Urothelium cell line (cell line): ENCODE measurements around the gene FAM9B.
"Not testable (repeated sequence)": the region's sequence is repeated elsewhere in the genome, so short reads cannot be mapped to it uniquely, and the experiment has no call there.

ENCODE experiments used
- DNase-seq: peaks from one replicate; pipeline ENCODE4 v3.0.0; 2011; ENCODE audit warnings: low spot score, mixed read lengths
- FAIRE-seq: peaks from 2 replicates; lab custom pipeline; 2011; peaks lifted over from hg19 to GRCh38; lab: Jason Lieb, UNC

Gene FAM9B

DNA sequence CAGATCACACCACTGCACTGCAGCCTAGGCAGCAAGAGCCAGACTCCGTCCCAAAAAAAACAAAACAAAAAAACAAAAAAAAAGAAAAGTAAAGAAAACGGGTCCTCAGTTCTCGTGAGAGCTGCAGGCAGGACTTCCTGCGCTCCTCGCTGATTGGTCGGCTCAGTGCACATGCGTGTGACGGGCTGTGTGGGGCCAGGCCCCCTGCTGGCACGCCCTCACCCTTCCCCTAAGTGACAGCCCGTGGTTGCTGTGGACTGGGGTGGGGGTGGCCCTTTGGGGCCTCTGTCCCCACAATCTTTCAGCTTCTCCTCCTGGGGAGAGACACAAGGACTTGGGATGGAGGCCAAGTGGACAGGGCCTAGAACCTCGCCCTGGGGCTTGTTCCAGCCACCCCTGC lies at the start of gene FAM9B:
TSS of gene FAM9B (minus strand) at position 139 of the 400 bp plus-strand sequence. CDS start 1,141 bp downstream, outside the sequence.
- DNase-seq (no peak), FAIRE-seq (no peak)

DNA sequence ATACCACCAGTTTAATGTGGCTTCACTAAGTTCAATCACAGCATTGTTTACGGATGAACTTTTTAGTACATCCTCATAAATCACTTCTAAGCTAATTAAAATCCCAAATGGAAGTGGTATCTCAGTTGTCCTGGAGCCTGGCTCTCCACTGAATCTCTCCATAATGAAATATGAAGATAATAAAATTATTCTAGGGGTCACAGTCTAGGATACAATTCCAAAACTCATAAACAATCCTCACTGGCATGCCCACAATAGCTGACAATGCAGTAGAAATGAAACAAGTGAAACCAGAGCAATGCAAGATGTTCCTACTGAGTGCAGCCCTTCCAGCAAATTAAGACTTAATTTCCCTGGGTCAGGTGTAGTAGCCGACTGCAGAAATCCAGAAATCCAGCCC lies 47.3 kb upstream of the FAM9B start:
- no peak for DNase-seq
- FAIRE-seq, result no peak

DNA sequence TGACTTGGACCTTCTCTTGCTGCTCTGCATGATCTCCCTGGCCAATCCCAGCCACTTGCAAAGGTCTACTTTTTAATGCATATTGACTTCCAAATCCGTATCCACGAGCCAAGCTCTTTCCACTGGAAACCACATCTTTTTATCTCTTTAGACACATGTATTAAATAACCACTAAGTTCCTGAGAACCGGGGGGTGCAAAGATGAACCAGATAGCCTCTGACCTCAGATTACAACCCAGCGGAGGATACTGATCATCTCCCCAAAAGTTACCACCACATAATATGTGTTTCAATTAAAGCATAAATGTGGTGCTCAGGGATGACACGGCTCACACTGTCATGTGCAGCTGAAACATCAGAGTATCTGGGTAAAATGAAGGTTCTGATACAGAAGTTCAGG lies 40.4 kb upstream of the FAM9B start:
- no peak for FAIRE-seq
- no peak for DNase-seq

DNA sequence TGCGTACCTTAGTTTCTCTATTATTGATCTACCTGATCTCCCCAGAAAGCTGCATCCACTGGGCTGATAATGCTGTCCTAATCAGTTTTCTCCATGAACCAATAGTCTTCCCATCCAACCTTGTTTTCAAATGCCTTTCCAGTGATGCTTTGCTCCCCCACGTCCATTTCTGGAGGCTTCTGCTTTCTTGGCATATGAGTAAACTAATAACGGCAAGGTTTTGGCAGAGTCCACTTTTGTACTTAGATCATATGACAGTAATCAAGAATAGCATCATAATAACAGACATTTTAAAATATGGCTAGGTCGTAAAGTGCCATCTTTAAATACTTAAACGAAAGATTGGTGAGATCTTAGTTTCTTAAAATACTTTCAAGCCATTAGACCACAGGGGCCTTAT lies 38.4 kb upstream of the FAM9B start:
- DNase-seq (no peak), FAIRE-seq (no peak)

DNA sequence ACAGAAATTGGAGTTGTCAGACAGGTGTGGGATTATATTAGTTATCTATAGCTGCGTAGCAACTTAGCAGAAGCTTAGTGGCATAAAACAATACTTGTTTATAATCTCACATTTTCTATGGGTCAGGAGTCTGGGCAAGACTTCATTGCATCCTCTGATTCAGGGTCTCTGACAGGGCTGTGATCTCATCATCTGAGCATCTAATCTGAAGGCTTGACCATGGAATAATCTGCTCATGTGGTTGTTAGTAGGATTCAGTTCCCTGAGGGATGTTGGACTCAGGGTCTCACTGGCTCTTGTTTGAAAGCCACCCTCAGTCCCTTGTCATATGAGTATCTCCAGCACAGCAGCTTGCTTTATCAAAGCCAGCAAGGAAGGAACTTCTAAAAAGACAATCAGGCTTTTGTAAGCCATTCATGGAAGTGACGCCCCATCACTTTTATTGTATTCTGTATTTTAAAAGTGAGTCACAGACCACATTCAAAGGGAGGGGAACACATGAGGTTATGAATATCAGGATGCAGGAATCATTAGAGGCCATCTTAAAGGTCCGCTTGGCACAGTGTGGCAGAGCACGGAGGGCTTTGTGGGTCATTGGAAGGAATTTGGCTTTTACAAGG lies 37.2 kb upstream of the FAM9B start:
- FAIRE-seq (no peak), DNase-seq (peak; percentile 15)

DNA sequence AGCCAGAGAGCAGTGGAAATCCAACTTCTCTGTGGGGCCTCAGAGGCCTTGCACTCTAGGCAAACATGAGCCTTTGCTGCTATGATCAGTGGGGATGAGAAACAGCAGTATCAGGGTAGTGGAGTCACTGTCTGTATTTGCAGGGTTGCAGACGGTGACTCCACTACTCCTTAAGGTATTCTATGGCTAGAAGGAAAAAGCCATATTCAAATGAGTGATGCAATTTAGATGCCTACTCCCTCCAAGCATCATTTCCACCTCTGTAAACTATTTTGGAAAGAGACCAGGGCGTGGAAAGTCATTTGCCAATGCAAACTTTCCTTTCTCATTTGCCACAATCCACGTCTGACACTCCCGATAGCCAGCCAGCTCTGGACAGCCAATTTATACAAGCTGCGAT lies 35.6 kb upstream of the FAM9B start:
- no peak for FAIRE-seq

DNA sequence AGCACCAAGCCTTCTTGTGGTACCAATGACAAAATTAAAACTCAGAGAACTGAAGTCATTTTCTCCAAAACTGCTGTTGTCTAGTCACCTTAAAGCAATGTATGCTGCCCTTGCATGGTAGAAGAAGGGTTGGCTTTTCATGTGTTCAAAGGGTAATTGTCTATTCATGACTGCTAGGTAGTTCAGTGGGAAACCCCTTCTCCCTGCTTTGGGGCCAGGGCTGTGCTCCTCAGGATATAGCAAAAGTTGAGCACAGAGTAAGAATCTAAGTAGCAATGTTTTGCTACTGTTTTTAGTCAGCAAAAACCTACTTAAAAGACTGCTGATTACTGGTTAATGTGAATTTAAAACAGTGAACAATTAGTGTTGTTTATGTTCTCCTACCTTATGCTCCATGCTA lies 30.8 kb upstream of the FAM9B start:
- FAIRE-seq (no peak), DNase-seq (no peak)

More for the DNA sequence above, 35.6 kb upstream of the FAM9B start:
- DNase-seq, result no peak

DNA sequence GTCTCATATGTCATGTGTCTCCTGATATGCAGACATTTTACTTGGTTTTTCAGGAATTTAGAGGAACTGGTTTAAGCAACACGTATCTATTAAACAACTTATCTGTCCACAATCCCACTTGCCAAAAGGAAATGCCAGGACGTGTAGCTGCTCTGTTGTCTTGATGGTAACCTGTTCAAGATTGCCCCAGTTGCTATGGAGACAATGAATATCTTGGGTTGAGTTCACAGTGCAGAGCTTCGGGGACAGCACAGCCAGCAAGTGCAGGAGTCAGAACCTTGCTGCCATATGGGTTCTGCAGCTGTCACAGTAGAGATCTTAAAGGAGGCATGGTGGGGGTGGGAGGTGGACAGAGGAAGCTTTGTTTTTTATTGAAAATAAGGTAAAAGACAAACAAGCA lies 28.7 kb upstream of the FAM9B start:
- DNase-seq (no peak), FAIRE-seq (no peak)

DNA sequence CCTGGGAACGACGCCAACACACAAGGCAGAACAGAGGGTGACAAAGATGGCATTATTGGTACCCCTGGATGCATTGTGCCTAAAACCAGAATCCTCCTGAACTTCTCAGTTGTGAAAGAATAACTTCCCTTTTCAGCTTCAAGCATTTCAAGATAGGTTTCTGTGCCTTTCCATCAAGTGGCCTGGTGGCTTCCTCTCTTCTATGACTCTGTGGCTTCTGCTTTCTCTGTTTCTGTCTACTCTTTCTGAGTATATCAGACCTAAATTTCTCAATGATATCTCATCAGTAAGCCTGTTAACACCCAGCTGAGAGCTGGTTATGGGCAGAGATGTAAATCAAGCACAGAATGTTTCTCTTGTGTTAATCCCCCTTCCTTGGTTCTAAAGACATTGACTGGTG lies 21.4 kb upstream of the FAM9B start:
- FAIRE-seq (no peak), DNase-seq (no peak)

DNA sequence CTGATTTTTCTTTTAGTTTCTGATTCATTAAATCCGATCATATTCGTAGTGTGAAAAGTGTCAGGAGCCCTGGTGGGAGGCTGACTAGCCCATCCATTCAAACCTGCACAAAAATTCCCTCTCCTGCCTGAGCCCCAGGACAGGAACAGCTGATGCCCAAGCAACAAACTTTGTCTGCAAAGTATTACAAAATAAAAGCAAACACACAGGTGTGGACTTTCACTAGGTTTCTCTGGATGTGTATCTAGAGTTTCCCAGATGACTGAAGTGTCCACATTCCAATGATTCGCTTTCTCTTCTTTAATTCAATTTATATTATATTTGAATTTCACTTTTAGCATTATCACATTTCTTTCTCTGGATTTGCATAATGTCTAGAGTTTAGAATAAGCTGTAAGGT lies 18.2 kb upstream of the FAM9B start:
- FAIRE-seq (no peak), DNase-seq (no peak)

DNA sequence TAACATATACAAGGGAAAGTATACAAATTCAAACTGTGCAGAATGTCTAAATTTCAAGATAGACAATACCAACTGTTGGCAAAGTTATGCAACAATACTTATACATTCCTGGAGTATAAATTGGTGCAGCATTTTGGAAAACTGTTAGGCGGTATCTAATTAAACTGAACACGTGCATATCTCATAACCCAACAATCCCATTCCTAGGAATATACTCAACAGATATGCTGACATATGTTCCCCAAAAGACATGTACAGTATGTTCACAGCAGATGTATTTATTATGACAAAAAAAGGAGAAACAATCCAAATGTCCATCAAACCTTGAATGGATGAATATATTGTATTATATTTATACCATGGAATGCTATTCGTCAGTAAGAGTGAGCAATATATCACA lies 16.4 kb upstream of the FAM9B start:
- DNase-seq (no peak), FAIRE-seq (no peak)

DNA sequence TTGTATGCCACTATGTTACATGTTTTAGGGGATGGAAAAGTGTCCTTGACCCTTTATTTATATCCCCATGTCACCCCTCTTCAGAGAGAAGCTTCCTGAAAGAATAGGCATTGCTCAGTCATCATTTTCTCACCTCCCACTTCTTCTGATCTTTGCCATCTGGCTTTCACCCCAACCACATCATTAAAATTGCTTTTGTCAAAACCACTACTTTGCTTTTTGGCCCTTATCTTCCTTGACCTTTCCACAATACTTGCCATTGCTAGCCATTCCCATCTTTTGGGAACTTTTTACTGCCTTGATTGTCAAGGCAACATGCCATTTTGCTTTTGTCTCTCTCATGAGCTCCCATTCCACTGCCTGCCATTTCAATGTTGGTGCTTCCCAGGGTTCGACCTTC lies 14.9 kb upstream of the FAM9B start:
- DNase-seq (no peak), FAIRE-seq (no peak)

DNA sequence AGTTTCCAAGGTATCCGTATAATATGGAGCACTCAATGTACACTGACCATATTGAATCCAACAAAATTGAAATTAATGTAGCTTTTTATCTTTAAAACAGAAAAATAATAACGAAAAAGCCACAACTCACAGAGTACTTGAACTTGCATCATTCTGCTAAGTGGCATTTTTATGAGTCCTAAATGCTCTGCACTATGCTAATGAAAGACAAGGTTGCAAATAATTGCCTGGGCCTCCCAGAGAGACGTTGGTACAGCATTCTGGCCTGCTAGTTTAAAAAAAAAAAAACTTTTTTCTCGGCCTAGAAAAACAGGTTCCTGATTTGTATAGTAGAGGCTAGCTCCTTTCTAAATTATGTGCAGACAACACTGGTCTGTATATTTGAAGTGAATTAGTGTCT lies 4.3 kb upstream of the FAM9B start:
- FAIRE-seq, result no peak
- no peak for DNase-seq

DNA sequence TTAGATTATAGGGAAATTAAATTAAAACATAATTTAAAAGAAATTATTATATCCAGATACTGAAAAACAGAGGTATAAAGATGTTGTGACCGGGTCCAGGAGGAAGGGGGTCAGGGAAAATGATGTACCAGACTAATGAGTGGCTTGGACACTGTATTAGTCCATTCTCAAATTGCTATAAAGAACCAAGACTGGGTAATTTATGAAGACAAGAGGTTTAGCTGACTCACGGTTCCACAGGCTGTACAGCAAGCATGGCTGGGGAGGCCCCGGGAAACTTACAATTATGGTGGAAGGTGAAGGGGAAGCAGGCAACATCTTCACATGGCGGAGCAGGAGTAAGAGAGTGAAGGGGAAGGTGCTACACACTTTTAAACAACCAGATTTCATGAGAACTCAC lies 3.4 kb upstream of the FAM9B start:
- no peak for DNase-seq

DNA sequence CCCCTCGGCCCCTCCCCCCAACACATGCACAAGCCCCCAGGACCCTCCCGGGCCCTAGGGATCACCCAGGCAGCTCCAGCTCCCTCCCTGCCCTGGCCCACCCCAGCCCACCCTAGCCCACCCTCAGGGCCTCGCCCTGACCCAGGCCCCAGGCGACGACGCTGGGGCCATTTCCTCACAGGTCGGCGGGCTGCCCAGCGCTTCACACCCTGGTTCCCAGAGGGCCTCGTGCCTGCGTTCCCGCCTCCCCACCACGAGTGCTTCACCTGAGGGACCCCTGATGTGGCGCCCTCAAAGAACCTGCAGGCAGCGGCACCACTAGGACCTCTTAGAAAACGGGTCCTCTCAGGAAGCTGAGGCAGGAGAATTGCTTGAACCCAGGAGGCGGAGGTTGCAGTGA lies 341 bp downstream of the FAM9B start:
- DNase-seq, result no peak
- no peak for FAIRE-seq

More for the DNA sequence above, 3.4 kb upstream of the FAM9B start:
- no peak for FAIRE-seq

DNA sequence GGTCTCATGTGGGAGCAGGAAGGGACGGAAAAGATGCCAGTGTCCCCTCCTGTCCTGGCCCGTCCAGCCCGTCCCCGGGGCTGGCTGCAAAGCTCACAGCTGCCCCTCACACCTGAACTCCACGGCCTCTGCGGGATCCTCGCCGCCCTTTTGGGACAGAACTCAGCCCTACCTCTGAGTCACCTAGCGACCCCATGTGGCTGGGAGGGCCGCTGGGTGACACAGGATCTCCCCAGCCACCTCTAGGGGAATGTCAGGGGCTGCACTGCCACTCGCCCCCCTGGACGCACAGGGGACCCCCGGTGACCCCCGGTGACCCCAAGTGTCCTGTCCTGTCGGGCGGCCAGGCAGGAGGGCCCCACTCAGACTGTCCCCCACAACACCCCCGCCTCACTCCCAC lies 748 bp downstream of the FAM9B start:
- no peak for FAIRE-seq

DNA sequence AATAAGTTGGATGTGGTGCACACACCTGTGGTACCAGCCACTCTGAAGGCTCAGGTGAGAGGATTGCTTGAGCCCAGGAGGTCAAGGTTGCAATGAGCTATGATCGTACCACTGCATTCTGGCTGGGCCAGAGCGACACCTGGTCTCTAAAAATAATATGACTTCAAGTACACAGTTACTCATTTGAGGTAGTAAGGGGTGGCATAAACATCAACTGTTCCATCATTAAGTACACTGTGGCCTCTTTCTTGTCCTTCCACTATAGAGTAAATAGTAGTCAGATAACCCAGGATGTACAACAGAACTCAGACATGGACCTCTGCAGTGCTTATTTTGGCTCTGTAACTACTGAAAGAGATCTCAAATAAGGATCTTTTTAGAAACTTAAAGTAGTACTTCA lies 10.6 kb downstream of the FAM9B start:
- DNase-seq (no peak), FAIRE-seq (no peak)

More for the DNA sequence above, 748 bp downstream of the FAM9B start:
- DNase-seq, result no peak

DNA sequence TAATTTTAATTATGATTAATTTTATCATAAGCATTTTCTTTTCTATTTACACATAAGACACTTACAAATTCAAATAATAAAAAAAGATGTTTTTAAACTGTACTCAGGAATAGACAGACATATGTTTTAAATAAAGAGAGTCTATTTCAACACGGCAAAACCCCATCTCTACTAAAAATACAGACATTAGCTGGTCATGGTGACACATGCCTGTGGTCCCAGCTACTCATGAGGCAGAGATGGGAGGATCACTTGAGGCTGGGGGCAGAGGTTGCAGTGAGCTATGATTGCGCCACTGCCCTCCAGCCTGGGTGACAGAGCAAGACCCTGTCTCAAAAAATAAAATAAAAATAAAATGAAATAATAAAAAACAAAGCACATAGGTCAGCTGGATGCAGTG lies 14.8 kb downstream of the FAM9B start:
- no peak for DNase-seq
- no peak for FAIRE-seq

DNA sequence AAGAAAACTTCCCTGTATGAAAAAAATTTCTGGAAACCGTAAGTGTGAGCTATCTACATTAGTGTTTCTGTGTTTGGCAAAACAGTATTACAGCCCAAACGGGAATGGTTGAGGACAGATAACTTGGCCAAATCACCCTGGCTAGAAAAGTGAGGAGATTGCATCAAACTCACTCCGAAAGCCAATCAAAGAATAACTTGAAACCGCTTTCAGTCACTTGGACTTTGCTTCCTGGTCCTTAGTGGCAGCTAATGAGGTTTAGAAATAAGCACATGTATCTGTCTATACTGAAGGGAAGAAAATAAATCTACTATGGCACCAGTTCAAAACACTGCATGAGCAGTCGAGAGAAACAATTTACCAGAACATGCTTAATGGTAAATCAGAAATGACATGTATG lies 15.6 kb downstream of the FAM9B start:
- FAIRE-seq, DNase-seq: not testable (repeated sequence)

DNA sequence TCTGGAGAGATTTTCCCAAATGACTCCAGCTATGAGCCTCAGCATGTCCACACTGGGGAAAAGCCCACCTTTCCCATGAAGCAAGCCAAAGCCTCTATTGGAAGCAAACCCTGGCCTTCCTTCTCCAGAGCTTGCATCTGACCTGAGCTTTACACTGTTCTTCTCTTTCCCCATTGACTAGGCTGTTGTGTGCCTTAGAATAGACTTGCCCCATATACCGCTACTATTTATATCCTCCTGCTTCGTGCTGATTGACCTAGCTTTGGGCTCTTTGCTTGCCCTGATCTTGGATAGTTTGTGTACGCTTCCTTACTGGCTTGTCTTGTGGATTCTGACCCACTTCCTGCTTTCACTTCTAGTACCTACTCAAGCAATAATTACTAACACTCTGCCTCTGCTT lies 30.9 kb downstream of the FAM9B start:
- DNase-seq (no peak), FAIRE-seq (no peak)

DNA sequence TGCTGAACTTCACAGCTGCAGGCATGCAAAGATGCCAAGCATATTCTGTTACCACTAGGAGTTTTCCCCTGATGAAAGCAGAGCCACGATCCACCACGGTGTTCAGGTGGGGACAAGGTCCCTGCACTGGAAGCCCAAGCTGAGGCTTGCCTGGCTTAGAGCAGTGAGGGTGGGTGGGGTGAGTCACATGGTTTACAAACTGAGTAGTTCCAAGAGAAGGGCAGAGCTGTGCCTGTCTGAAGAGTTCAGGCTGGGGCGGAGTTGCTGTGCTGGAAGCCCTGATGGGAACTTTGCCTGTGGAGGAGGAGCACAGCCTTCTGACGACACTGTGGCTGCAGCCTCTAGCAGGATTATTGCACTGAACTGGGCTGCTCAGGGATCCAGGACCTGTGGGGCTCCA lies 45.5 kb downstream of the FAM9B start:
- FAIRE-seq (no peak), DNase-seq (peak; percentile 1)

DNA sequence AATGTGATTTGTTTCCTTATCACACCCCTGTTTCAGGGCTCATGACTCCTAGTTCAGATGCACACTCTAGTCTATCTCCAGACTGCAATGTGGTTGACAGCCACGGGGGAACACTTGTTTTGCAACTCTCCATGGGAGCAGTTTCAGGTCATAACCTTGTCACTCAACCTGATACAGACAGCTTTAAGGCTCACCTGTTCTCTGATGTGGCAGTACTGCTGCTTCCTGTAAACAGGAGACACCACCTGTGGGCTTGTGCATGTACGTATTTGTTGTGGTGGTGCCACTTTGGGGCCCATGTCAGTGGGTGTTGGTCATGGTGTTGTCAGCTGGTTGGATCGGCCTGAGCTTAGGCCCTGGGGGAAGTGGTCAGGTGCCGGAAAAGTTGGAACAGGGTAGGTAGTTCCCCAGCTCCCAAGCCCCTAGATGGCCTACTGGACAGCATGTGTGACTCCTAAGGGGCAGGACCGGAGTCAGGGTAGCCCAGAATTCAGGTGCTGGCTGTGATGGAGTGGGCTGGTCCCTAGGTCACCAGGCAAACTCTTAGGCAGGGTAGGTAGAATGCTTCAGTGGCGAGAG lies 46.2 kb downstream of the FAM9B start:
- FAIRE-seq (no peak), DNase-seq (no peak)

DNA sequence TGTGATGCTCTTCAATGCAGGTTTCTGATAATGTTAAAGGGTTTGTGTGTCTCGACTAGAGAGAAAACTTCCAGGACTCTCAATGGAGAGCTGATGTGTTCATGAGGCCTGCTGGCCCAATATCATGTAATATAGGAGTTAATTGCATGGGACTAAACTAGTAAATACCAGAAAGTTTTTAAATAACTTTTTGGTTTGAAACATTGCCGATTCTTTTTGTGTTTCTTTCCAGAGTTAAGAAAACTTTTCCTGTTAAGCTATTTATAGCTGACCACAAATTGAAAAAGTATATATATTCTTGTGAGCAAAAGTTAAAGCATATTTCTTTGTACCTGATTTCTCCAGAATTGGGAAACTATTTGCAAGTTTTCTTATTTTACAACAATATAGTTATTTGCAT lies 49.7 kb downstream of the FAM9B start:
- DNase-seq (no peak), FAIRE-seq (no peak)
